ENCODE data around the gene DIAPH2. TPM values are rescaled to one million over a fixed set of nuclear protein-coding genes. Genes with fewer than 3 reads are reported as not detected.

Gene DIAPH2
- total RNA-seq, 2 donors from 2014 or later, result 42.4 to 66.0 TPM

GRCh38 chrX:97050392-97050791 lies 365.8 kb downstream of the DIAPH2 start:
- no peak for TF ChIP-seq CTCF (IDR thresholded peaks at IDR 0.05)
- H3K4me1 ChIP-seq (ENCODE audit: control insufficient read depth in 1 of 2, low read depth in 2 of 2), result no peaks in the 10 kb centered on the region
- DNase-seq (ENCODE audit: low spot score), result no peak

GRCh38 chrX:97057349-97057909 lies 372.8 kb downstream of the DIAPH2 start:
- no peaks in the 10 kb centered on the region for H3K4me1 ChIP-seq (ENCODE audit: control insufficient read depth in 1 of 2, low read depth in 2 of 2)
- no peaks in the 10 kb centered on the region for H3K27me3 ChIP-seq (replicated peaks; ENCODE audit: insufficient read depth)
- ATAC-seq (ENCODE audit: insufficient number of reproducible peaks, low FRiP score, low read depth) (no peak), DNase-seq (ENCODE audit: low spot score) (no peak)
- no peak for TF ChIP-seq CTCF (IDR thresholded peaks at IDR 0.05)
- H3K36me3 ChIP-seq, result no peaks in the 10 kb centered on the region
- H3K9me3 ChIP-seq, result no peaks in the 10 kb centered on the region
- no peak overlapping the region for H3K27ac ChIP-seq
- no peak overlapping the region for H3K4me3 ChIP-seq

More at GRCh38 chrX:97050392-97050791, 365.8 kb downstream of the DIAPH2 start:
- Histone ChIP-seq H3K27me3 (replicated peaks; ENCODE audit: insufficient read depth) (no peaks in the 10 kb centered on the region), H3K36me3 (no peaks in the 10 kb centered on the region), H3K27ac (no peak overlapping the region), H3K4me3 (no peak overlapping the region), H3K9me3 (no peaks in the 10 kb centered on the region)
- ATAC-seq (ENCODE audit: insufficient number of reproducible peaks, low FRiP score, low read depth), result no peak

GRCh38 chrX:97060020-97060419 lies 375.4 kb downstream of the DIAPH2 start:
- Histone ChIP-seq H3K36me3 (no peaks in the 10 kb centered on the region), H3K4me1 (ENCODE audit: control insufficient read depth in 1 of 2, low read depth in 2 of 2) (no peaks in the 10 kb centered on the region)
- ATAC-seq (ENCODE audit: insufficient number of reproducible peaks, low FRiP score, low read depth), result no peak

GRCh38 chrX:97065066-97065465 lies 380.4 kb downstream of the DIAPH2 start:
- no peak for TF ChIP-seq CTCF (IDR thresholded peaks at IDR 0.05)
- no peak overlapping the region for H3K4me3 ChIP-seq
- no peaks in the 10 kb centered on the region for H3K27me3 ChIP-seq (replicated peaks; ENCODE audit: insufficient read depth)
- no peak for DNase-seq (ENCODE audit: low spot score)
- no peaks in the 10 kb centered on the region for H3K36me3 ChIP-seq
- peaks cover 0 to under 1% of the 10 kb centered on the region in 2 donors for H3K4me1 ChIP-seq (ENCODE audit: control insufficient read depth in 1 of 2, low read depth in 2 of 2)
- no peak overlapping the region for H3K27ac ChIP-seq
- ATAC-seq (ENCODE audit: insufficient number of reproducible peaks, low FRiP score, low read depth), result no peak
- no peaks in the 10 kb centered on the region for H3K9me3 ChIP-seq

More at GRCh38 chrX:97060020-97060419, 375.4 kb downstream of the DIAPH2 start:
- no peaks in the 10 kb centered on the region for H3K27me3 ChIP-seq (replicated peaks; ENCODE audit: insufficient read depth)
- H3K9me3 ChIP-seq, result no peaks in the 10 kb centered on the region
- no peak for DNase-seq (ENCODE audit: low spot score)
- H3K27ac ChIP-seq, result no peak overlapping the region
- no peak for TF ChIP-seq CTCF (IDR thresholded peaks at IDR 0.05)
- H3K4me3 ChIP-seq, result no peak overlapping the region

GRCh38 chrX:97065973-97066372 lies 381.3 kb downstream of the DIAPH2 start:
- DNase-seq (ENCODE audit: low spot score) (no peak), ATAC-seq (ENCODE audit: insufficient number of reproducible peaks, low FRiP score, low read depth) (no peak)
- no peaks in the 10 kb centered on the region for H3K9me3 ChIP-seq
- no peak overlapping the region for H3K27ac ChIP-seq
- H3K36me3 ChIP-seq, result no peaks in the 10 kb centered on the region
- peaks cover 0 to 9% of the 10 kb centered on the region in 2 donors for H3K4me1 ChIP-seq (ENCODE audit: control insufficient read depth in 1 of 2, low read depth in 2 of 2)
- H3K27me3 ChIP-seq (replicated peaks; ENCODE audit: insufficient read depth), result no peaks in the 10 kb centered on the region
- no peak for TF ChIP-seq CTCF (IDR thresholded peaks at IDR 0.05)
- H3K4me3 ChIP-seq, result no peak overlapping the region
